Hepatocyte (in vitro differentiated cells): ENCODE results near the gene NRN1L. TPM values are rescaled to one million over a fixed set of nuclear protein-coding genes. Genes with fewer than 3 reads are reported as not detected.

ENCODE experiments used
- DNase-seq: peaks from one replicate; pipeline ENCODE4 v3.0.0-alpha.2; 2016; ENCODE audit warnings: low spot score
- H2AFZ ChIP-seq: fragments of 200-600 bp; sonication (generic); 2 replicates; pipeline ENCODE4 v1.6.0; 2016; ENCODE audit warnings: antibody characterized with exemption, mild to moderate bottlenecking
- H3K27ac ChIP-seq: fragments of 200-600 bp; sonication (generic); 2 replicates; pipeline ENCODE4 v1.5.1; 2016; ENCODE audit warnings: mild to moderate bottlenecking
- H3K27me3 ChIP-seq: fragments of 200-600 bp; sonication (generic); 2 replicates; pipeline ENCODE4 v1.6.1; 2016
- H3K36me3 ChIP-seq: fragments of 200-600 bp; sonication (generic); replicated peaks from 2 replicates; pipeline ENCODE4 v1.5.1; 2016; ENCODE audit warnings: low read depth; ENCODE audit not compliant: insufficient read depth
- H3K4me1 ChIP-seq: fragments of 200-600 bp; sonication (generic); 2 replicates; pipeline ENCODE4 v1.5.1; 2016; ENCODE audit warnings: mild to moderate bottlenecking, moderate library complexity; ENCODE audit not compliant: insufficient read depth
- H3K4me2 ChIP-seq: fragments of 200-600 bp; sonication (generic); 2 replicates; pipeline ENCODE4 v1.6.0; 2016
- H3K4me3 ChIP-seq: fragments of 200-600 bp; sonication (generic); 2 replicates; pipeline ENCODE4 v1.5.1; 2016; ENCODE audit warnings: mild to moderate bottlenecking
- H3K79me2 ChIP-seq: fragments of 200-600 bp; sonication (generic); 2 replicates; pipeline ENCODE4 v1.6.0; 2017; ENCODE audit warnings: mild to moderate bottlenecking
- H3K9me2 ChIP-seq: fragments of 200-600 bp; sonication (generic); replicated peaks from 2 replicates; pipeline ENCODE4 v1.6.0; 2017; ENCODE audit warnings: mild to moderate bottlenecking; ENCODE audit not compliant: insufficient read depth
- H3K9me3 ChIP-seq: fragments of 200-600 bp; sonication (generic); 2 replicates; pipeline ENCODE4 v1.5.1; 2016; ENCODE audit warnings: low read depth, mild to moderate bottlenecking
- H4K20me1 ChIP-seq: fragments of 200-600 bp; sonication (generic); 2 replicates; pipeline ENCODE4 v1.6.0; 2016; ENCODE audit warnings: mild to moderate bottlenecking; ENCODE audit not compliant: insufficient read depth, poor library complexity, severe bottlenecking
- EZH2 ChIP-seq: fragments of 200-600 bp; sonication (generic); IDR thresholded peaks from 2 replicates; pipeline ENCODE4 v1.6.1; 2016; ENCODE audit warnings: antibody characterized with exemption, mild to moderate bottlenecking, borderline replicate concordance
- EZH2phosphoT487 ChIP-seq: fragments of 200-600 bp; sonication (generic); IDR thresholded peaks from one replicate; pipeline ENCODE4 v1.6.1; 2018; ENCODE audit warnings: antibody characterized with exemption, mild to moderate bottlenecking, low read depth, moderate library complexity; ENCODE audit not compliant: unreplicated experiment, severe bottlenecking
- WGBS: methylation state at CpG from one replicate; pipeline ENCODE4 v1.1.6; 2016; ENCODE audit warnings: low lambda C conversion rate; ENCODE audit errors: missing lambda C conversion rate; 5-methylcytosine and 5-hydroxymethylcytosine counted together
- polyA plus RNA-seq: library from polyadenylated mRNA; unstranded; fragments of >200 nt; fragmentation: Nextera tagmentation; extraction: Ambion mirVana; gene quantifications from 2 replicates; pipeline ENCODE4 v1.2.1, GENCODE V29; 2016
- small RNA-seq: library from RNA; depleted of rRNA; stranded (forward); fragments of <200 nt; gene quantifications from one replicate; pipeline ENCODE3, GENCODE V24; 2014
- total RNA-seq: library from RNA; depleted of rRNA; stranded (reverse); fragments of >200 nt; gene quantifications from 2 replicates; pipeline ENCODE4 v1.2.3, GENCODE V29; 2014
- TF ChIP-seq, protein P1 (sequence below): fragments of 200-600 bp; sonication (generic); IDR thresholded peaks from 2 replicates; pipeline ENCODE4 v1.5.1; 2016; ENCODE audit warnings: antibody characterized with exemption, mild to moderate bottlenecking; ENCODE audit not compliant: poor library complexity

The NRN1L gene
- total and polyA plus RNA-seq, 2 experiments from 2014 or later, result 0.73 TPM; not detected in 1

- peaks cover 24% of the 10 kb centered on the region for H3K79me2 ChIP-seq
- no peaks in the 10 kb centered on the region for H3K36me3 ChIP-seq
- no peaks in the 10 kb centered on the region for H3K27me3 ChIP-seq
- H2AFZ ChIP-seq, result no peak overlapping the region
- peak overlapping the region; percentile 86 for H3K4me2 ChIP-seq
- H3K4me1 ChIP-seq, result peaks cover 8% of the 10 kb centered on the region
- H4K20me1 ChIP-seq, result no peaks in the 10 kb centered on the region
- no peaks in the 10 kb centered on the region for H3K9me2 ChIP-seq
- no peaks in the 10 kb centered on the region for H3K9me3 ChIP-seq
- TF ChIP-seq EZH2 (no peak), EZH2phosphoT487 (no peak)
- TF ChIP-seq, protein P1, sequence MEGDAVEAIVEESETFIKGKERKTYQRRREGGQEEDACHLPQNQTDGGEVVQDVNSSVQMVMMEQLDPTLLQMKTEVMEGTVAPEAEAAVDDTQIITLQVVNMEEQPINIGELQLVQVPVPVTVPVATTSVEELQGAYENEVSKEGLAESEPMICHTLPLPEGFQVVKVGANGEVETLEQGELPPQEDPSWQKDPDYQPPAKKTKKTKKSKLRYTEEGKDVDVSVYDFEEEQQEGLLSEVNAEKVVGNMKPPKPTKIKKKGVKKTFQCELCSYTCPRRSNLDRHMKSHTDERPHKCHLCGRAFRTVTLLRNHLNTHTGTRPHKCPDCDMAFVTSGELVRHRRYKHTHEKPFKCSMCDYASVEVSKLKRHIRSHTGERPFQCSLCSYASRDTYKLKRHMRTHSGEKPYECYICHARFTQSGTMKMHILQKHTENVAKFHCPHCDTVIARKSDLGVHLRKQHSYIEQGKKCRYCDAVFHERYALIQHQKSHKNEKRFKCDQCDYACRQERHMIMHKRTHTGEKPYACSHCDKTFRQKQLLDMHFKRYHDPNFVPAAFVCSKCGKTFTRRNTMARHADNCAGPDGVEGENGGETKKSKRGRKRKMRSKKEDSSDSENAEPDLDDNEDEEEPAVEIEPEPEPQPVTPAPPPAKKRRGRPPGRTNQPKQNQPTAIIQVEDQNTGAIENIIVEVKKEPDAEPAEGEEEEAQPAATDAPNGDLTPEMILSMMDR, result no peak
- H3K27ac ChIP-seq, result no peak overlapping the region
- 12% methylated on average over 13 of the region's 13 CpGs for WGBS
- H3K4me3 ChIP-seq, result peak overlapping the region; percentile 8
- no peak for DNase-seq
Observed at GRCh38 chr16:67935101-67935401, 50.4 kb downstream of the NRN1L start.

DNA sequence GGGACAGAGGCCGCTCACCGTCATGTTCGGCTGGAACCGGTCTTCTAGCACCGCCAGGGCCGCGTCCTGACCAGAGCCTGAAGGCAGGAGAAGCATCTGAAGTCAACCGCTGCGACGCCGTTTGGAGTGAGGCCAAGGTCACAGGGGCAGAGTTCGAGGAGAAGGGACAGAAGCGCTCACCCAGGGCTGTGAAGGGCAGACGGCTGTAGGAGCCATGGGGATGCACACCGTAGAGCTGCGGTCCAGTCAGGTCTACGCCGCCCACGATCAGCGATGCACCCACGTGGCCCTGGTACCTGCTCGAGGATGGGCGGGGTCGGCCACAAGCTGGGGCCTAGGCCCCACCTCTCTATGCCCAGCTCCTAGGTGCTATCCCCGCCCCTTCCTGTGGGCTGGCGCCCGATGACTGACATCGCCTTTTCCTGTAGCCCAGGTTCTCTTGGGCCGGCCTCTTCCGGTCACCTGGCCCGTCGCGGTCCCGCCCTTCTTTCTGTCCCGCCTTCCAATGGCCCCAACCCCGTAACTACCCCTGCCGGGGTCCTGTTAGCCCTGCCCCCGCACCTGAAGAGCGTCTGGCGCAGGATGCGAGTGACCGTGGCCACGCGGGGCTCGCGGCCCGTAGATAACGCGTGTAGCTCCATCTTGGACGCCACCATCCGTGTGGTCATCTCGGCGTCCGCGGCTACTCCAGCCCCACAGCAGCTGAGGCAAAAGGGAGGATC lies 50.9 kb downstream of the NRN1L start:
- Histone ChIP-seq H3K9me2 (no peaks in the 10 kb centered on the region), H4K20me1 (no peaks in the 10 kb centered on the region), H2AFZ (peak overlapping the region; percentile 46), H3K9me3 (no peaks in the 10 kb centered on the region), H3K4me2 (peak overlapping the region; percentile 86), H3K79me2 (peaks cover 24% of the 10 kb centered on the region), H3K4me1 (peaks cover 8% of the 10 kb centered on the region), H3K27ac (peak overlapping the region; percentile 90), H3K36me3 (no peaks in the 10 kb centered on the region), H3K4me3 (peak overlapping the region; percentile 87), H3K27me3 (no peaks in the 10 kb centered on the region)
- TF ChIP-seq EZH2phosphoT487 (no peak), EZH2 (no peak)
- TF ChIP-seq, protein P1, result no peak
- peak; percentile 98 for DNase-seq
- WGBS, result 1% methylated on average over 42 of the region's 55 CpGs

Small RNAs within 50 kb of the gene (small RNA-seq; reads per million reads assigned to genes)
- gene AC040162.2 (not detected), gene NRN1L (not detected)

Other genes with a start within 250 kb of the NRN1L start
- gene CARMIL2, start 239.7 kb upstream of the NRN1L start, total RNA-seq, result 0.52 and 1.7 TPM in 2 replicates
- 2.6 and 2.9 TPM in 2 replicates for gene CARMIL2, start 239.7 kb upstream of the NRN1L start, polyA plus RNA-seq
- gene ACD, start 224.6 kb upstream of the NRN1L start, total RNA-seq, result 17.1 and 18.5 TPM in 2 replicates
- gene ACD, start 224.6 kb upstream of the NRN1L start, polyA plus RNA-seq, result 26.3 and 28.5 TPM in 2 replicates
- gene PARD6A, start 223.9 kb upstream of the NRN1L start, total RNA-seq, result 1.1 and 1.4 TPM in 2 replicates
- 1.8 and 3.0 TPM in 2 replicates for gene PARD6A, start 223.9 kb upstream of the NRN1L start, polyA plus RNA-seq
- 8.3 and 10.2 TPM in 2 replicates for gene ENKD1, start 218.1 kb upstream of the NRN1L start, total RNA-seq
- gene ENKD1, start 218.1 kb upstream of the NRN1L start, polyA plus RNA-seq, result 13.1 and 16.0 TPM in 2 replicates
- 1.7 and 2.3 TPM in 2 replicates for gene C16orf86, start 218.1 kb upstream of the NRN1L start, total RNA-seq
- 3.4 and 4.1 TPM in 2 replicates for gene C16orf86, start 218.1 kb upstream of the NRN1L start, polyA plus RNA-seq
- gene GFOD2, start 165.6 kb upstream of the NRN1L start, total RNA-seq, result 9.8 and 10.4 TPM in 2 replicates
- 7.5 and 12.4 TPM in 2 replicates for gene GFOD2, start 165.6 kb upstream of the NRN1L start, polyA plus RNA-seq
- gene RANBP10, start 78.3 kb upstream of the NRN1L start, total RNA-seq, result 8.6 and 8.8 TPM in 2 replicates
- 12.4 and 12.6 TPM in 2 replicates for gene RANBP10, start 78.3 kb upstream of the NRN1L start, polyA plus RNA-seq
- gene TSNAXIP1, start 78.0 kb upstream of the NRN1L start, total RNA-seq, result 3.1 TPM in 2 replicates
- gene TSNAXIP1, start 78.0 kb upstream of the NRN1L start, polyA plus RNA-seq, result 2.0 and 5.8 TPM in 2 replicates
- 35.4 and 40.0 TPM in 2 replicates for gene THAP11, start 42.6 kb upstream of the NRN1L start, total RNA-seq
- gene THAP11, start 42.6 kb upstream of the NRN1L start, polyA plus RNA-seq, result 36.7 and 36.9 TPM in 2 replicates
- gene NUTF2, start 38.0 kb upstream of the NRN1L start, total RNA-seq, result 100 and 102 TPM in 2 replicates
- 197 and 216 TPM in 2 replicates for gene NUTF2, start 38.0 kb upstream of the NRN1L start, polyA plus RNA-seq
- 28.5 and 38.1 TPM in 2 replicates for gene CENPT, start 37.2 kb upstream of the NRN1L start, total RNA-seq
- gene CENPT, start 37.2 kb upstream of the NRN1L start, polyA plus RNA-seq, result 84.0 and 115 TPM in 2 replicates
- gene EDC4, start 11.8 kb upstream of the NRN1L start, total RNA-seq, result 41.1 and 46.3 TPM in 2 replicates
- gene EDC4, start 11.8 kb upstream of the NRN1L start, polyA plus RNA-seq, result 59.0 and 76.7 TPM in 2 replicates
- 29.2 and 30.5 TPM in 2 replicates for gene PSKH1, start 8.4 kb downstream of the NRN1L start, total RNA-seq
- gene PSKH1, start 8.4 kb downstream of the NRN1L start, polyA plus RNA-seq, result 38.6 and 44.6 TPM in 2 replicates
- gene CTRL, start 47.0 kb downstream of the NRN1L start, total RNA-seq, result 0.63 TPM in 1 of 2 replicates, not detected in the other
- gene CTRL, start 47.0 kb downstream of the NRN1L start, polyA plus RNA-seq, result 12.5 and 13.4 TPM in 2 replicates
- gene PSMB10, start 52.0 kb downstream of the NRN1L start, total RNA-seq, result 13.7 and 27.8 TPM in 2 replicates
- 48.7 and 52.2 TPM in 2 replicates for gene PSMB10, start 52.0 kb downstream of the NRN1L start, polyA plus RNA-seq
- 15.6 and 19.8 TPM in 2 replicates for gene LCAT, start 59.2 kb downstream of the NRN1L start, total RNA-seq
- gene LCAT, start 59.2 kb downstream of the NRN1L start, polyA plus RNA-seq, result 44.6 and 47.3 TPM in 2 replicates
- gene SLC12A4, start 83.8 kb downstream of the NRN1L start, total RNA-seq, result 23.7 and 55.2 TPM in 2 replicates
- 63.9 and 65.3 TPM in 2 replicates for gene SLC12A4, start 83.8 kb downstream of the NRN1L start, polyA plus RNA-seq
- gene DPEP3, start 95.6 kb downstream of the NRN1L start, total RNA-seq, result not detected in 2 replicates
- not detected in 2 replicates for gene DPEP3, start 95.6 kb downstream of the NRN1L start, polyA plus RNA-seq
- not detected in 2 replicates for gene DPEP2, start 114.6 kb downstream of the NRN1L start, total RNA-seq
- gene DPEP2, start 114.6 kb downstream of the NRN1L start, polyA plus RNA-seq, result 1.1 TPM in 1 of 2 replicates, not detected in the other
- not detected in 2 replicates for gene DPEP2NB, start 131.0 kb downstream of the NRN1L start, total RNA-seq
- not detected in 2 replicates for gene DPEP2NB, start 131.0 kb downstream of the NRN1L start, polyA plus RNA-seq
- gene DDX28, start 138.3 kb downstream of the NRN1L start, total RNA-seq, result 8.6 and 11.1 TPM in 2 replicates
- 12.5 and 15.0 TPM in 2 replicates for gene DDX28, start 138.3 kb downstream of the NRN1L start, polyA plus RNA-seq
- gene DUS2, start 138.4 kb downstream of the NRN1L start, total RNA-seq, result 11.8 and 12.2 TPM in 2 replicates
- 15.6 and 18.0 TPM in 2 replicates for gene DUS2, start 138.4 kb downstream of the NRN1L start, polyA plus RNA-seq
- gene NFATC3, start 200.5 kb downstream of the NRN1L start, total RNA-seq, result 33.3 and 35.9 TPM in 2 replicates
- gene NFATC3, start 200.5 kb downstream of the NRN1L start, polyA plus RNA-seq, result 13.1 and 15.1 TPM in 2 replicates